GM18873 (cell line): ENCODE results near the gene ACOX3.
"Not testable (repeated sequence)": the region's sequence is repeated elsewhere in the genome, so short reads cannot be mapped to it uniquely, and the experiment has no call there.

Experiments
- ATAC-seq: cut with Tn5 transposase; IDR thresholded peaks from one replicate; pipeline ENCODE4 v1.9.1; 2021; ENCODE audit warnings: mild to moderate bottlenecking, moderate library complexity, moderate number of reproducible peaks; ENCODE audit not compliant: unreplicated experiment, low FRiP score

ACOX3 gene

GRCh38 chr4:8343967-8344331 lies 96.6 kb downstream of the ACOX3 start:
- ATAC-seq: no peak

GRCh38 chr4:8343262-8343966 lies 97.1 kb downstream of the ACOX3 start:
- no peak for ATAC-seq

GRCh38 chr4:8342651-8343261 lies 97.8 kb downstream of the ACOX3 start:
- ATAC-seq: no peak

GRCh38 chr4:8341691-8342090 lies 98.8 kb downstream of the ACOX3 start:
- ATAC-seq: no peak

- ATAC-seq: not testable (repeated sequence)
Observed at GRCh38 chr4:8341281-8341680, 99.2 kb downstream of the ACOX3 start.

- no peak for ATAC-seq
Observed at GRCh38 chr4:8340781-8341241, 99.7 kb downstream of the ACOX3 start.

- no peak for ATAC-seq
Observed at GRCh38 chr4:8338351-8338961, 102.1 kb downstream of the ACOX3 start.

GRCh38 chr4:8336412-8337075 lies 104.0 kb downstream of the ACOX3 start:
- no peak for ATAC-seq

GRCh38 chr4:8335848-8336247 lies 104.7 kb downstream of the ACOX3 start:
- no peak for ATAC-seq

GRCh38 chr4:8334786-8335460 lies 105.6 kb downstream of the ACOX3 start:
- ATAC-seq: no peak

GRCh38 chr4:8333726-8334460 lies 106.6 kb downstream of the ACOX3 start:
- no peak for ATAC-seq

- ATAC-seq: no peak
Observed at GRCh38 chr4:8332891-8333331, 107.6 kb downstream of the ACOX3 start.

GRCh38 chr4:8332038-8332857 lies 108.3 kb downstream of the ACOX3 start:
- no peak for ATAC-seq

- ATAC-seq: no peak
Observed at GRCh38 chr4:8331575-8331955, 109.0 kb downstream of the ACOX3 start.

- no peak for ATAC-seq
Observed at GRCh38 chr4:8330821-8331574, 109.5 kb downstream of the ACOX3 start.

- ATAC-seq: no peak
Observed at GRCh38 chr4:8329859-8330761, 110.4 kb downstream of the ACOX3 start.

- ATAC-seq: no peak
Observed at GRCh38 chr4:8329560-8329858, 111.0 kb downstream of the ACOX3 start.
